Cardiac fibroblast (primary cell): ENCODE data around the gene RIPOR1.

ENCODE experiments used
- DNase-seq, 2 donors: peaks; one replicate each; pipeline versions ENCODE4 v3.0.0 to v3.0.0-alpha.2; 2010; ENCODE audit warnings: low read depth in 2 of 2
- H3K4me3 ChIP-seq, 2 donors: replicated peaks in 1 of 2; 1 replicate in 1 of 2; 2 replicates in 1 of 2; pipeline ENCODE4 v1.5.1; 2011; ENCODE audit warnings: low read depth in 2 of 2, low read length in 2 of 2, mild to moderate bottlenecking in 2 of 2, moderate library complexity in 1 of 2
- TF ChIP-seq, protein P1 (sequence below): IDR thresholded peaks from one replicate; pipeline ENCODE4 v1.5.1; 2011; ENCODE audit warnings: low read depth, mild to moderate bottlenecking, low read length, inconsistent platforms

Gene RIPOR1

GRCh38 chr16:67544329-67544841 lies 15.8 kb downstream of the RIPOR1 start:
- no peak overlapping the region for H3K4me3 ChIP-seq
- TF ChIP-seq, protein P1, sequence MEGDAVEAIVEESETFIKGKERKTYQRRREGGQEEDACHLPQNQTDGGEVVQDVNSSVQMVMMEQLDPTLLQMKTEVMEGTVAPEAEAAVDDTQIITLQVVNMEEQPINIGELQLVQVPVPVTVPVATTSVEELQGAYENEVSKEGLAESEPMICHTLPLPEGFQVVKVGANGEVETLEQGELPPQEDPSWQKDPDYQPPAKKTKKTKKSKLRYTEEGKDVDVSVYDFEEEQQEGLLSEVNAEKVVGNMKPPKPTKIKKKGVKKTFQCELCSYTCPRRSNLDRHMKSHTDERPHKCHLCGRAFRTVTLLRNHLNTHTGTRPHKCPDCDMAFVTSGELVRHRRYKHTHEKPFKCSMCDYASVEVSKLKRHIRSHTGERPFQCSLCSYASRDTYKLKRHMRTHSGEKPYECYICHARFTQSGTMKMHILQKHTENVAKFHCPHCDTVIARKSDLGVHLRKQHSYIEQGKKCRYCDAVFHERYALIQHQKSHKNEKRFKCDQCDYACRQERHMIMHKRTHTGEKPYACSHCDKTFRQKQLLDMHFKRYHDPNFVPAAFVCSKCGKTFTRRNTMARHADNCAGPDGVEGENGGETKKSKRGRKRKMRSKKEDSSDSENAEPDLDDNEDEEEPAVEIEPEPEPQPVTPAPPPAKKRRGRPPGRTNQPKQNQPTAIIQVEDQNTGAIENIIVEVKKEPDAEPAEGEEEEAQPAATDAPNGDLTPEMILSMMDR: peak; percentile 17
- DNase-seq: no peak

GRCh38 chr16:67544844-67545664 lies 16.4 kb downstream of the RIPOR1 start:
- no peak overlapping the region for H3K4me3 ChIP-seq
- DNase-seq: no peak
- TF ChIP-seq, protein P1: no peak

- TF ChIP-seq, protein P1: no peak
- no peak for DNase-seq
- no peak overlapping the region for H3K4me3 ChIP-seq
These were observed 17.0 kb downstream of the RIPOR1 start for GRCh38 chr16:67545665-67546024.

DNA sequence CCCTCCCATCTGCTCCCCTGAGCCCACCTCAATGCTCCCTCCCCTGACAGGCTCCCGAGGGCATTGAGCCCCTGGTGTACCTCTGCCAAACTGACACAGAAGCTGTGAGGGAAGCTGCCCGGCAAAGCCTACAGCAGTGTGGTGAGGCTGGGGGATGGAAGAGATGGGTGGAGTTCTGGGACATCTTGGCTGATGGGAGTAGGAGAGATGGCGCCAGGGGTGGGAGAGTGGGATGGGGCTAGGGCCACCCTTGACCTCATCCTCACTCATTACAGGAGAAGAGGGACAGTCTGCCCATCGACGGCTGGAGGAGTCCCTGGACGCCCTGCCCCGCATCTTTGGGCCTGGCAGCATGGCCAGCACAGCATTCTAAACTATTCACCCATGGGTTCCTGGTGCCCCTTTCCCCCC lies 17.5 kb downstream of the RIPOR1 start:
- H3K4me3 ChIP-seq: no peak overlapping the region
- DNase-seq: no peak
- TF ChIP-seq, protein P1: no peak

GRCh38 chr16:67546761-67547422 lies 18.3 kb downstream of the RIPOR1 start:
- H3K4me3 ChIP-seq: no peak overlapping the region
- DNase-seq: peak; percentile 66 to 82
- TF ChIP-seq, protein P1: peak; percentile 95

DNA sequence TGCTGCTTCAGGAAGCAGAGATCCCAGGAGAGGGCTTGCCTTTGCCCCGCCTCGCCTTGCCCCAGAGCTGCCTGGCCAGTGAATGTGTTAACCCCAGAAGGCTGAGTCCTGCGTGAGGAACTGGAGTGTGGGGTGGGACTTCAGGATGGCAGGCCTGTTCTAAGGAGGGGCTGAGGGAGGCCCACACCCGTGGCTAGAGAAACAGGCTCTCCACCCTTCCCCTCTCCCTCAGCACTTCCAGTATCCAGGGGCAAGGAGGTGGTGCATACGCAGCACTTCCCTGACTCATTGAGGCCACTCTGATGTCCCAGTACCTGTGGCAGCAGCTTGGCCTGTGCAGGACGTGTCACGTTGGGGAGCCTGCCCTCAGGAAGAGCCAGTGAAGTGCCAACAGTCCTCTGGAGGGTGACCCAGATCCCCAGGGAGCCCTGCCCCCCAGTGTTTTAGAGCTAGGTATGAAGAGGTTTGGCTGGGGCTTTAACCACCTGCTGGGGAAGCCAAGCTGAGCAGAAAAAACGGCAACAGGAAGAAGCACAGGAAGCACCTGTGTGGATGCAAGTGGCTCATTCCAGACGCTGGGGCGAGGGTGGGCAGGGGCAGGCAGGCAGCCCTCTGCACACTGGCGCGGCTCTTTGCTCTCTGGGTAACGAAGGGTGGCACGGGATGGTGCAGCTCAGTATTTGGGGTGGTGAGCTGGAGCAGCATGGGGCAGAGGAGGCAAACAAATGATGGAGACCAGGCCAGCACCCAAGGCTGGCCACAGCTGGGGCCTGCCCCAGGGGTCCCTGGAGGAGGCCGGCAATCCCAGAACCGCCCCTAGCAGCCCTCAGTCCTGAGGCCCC lies 19.0 kb downstream of the RIPOR1 start:
- no peak overlapping the region for H3K4me3 ChIP-seq

More for the DNA sequence above, 19.0 kb downstream of the RIPOR1 start:
- DNase-seq: no peak
- TF ChIP-seq, protein P1: no peak
